Thyroid gland (tissue), 4 donors: ENCODE measurements around the gene SMO.

Experiments
- POLR2A ChIP-seq, 2 donors: fragments of 450-650 bp; IDR thresholded peaks; one replicate each; pipeline ENCODE4 v1.6.1; 2017; ENCODE audit warnings: antibody characterized with exemption in 2 of 2, mild to moderate bottlenecking in 2 of 2, moderate library complexity in 1 of 2
- TF ChIP-seq, protein P1 (sequence below), 6 experiments: fragments of 200-600 bp in 3 of 6; fragments of 450-650 bp in 3 of 6; sonication (generic) in 3 of 6; IDR thresholded peaks; one replicate each; pipeline ENCODE4 v1.5.1; 2016 to 2019; ENCODE audit warnings: antibody characterized with exemption in 6 of 6, mild to moderate bottlenecking in 2 of 6, inconsistent platforms in 1 of 6, moderate library complexity in 1 of 6

DNA sequence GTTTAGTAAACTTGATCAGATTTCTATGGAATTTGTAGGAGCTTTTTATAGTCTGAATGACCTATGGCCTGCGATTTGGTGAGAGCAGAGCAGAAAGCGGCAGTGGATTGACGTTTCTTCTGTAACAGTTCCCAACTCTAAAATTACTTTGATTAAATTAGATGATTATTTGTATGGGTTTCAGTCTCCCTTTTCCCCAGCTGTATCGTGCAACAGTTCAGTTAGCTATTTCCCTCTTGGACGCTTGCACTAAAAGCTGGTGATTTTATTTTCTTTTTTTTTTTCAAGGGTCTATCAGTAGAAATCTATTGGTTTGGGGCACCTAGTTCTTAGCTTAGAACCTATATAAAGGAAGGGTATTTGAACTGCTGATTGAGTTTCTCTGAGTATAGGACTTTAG is 43.2 kb downstream of the SMO start:
- TF ChIP-seq, protein P1, sequence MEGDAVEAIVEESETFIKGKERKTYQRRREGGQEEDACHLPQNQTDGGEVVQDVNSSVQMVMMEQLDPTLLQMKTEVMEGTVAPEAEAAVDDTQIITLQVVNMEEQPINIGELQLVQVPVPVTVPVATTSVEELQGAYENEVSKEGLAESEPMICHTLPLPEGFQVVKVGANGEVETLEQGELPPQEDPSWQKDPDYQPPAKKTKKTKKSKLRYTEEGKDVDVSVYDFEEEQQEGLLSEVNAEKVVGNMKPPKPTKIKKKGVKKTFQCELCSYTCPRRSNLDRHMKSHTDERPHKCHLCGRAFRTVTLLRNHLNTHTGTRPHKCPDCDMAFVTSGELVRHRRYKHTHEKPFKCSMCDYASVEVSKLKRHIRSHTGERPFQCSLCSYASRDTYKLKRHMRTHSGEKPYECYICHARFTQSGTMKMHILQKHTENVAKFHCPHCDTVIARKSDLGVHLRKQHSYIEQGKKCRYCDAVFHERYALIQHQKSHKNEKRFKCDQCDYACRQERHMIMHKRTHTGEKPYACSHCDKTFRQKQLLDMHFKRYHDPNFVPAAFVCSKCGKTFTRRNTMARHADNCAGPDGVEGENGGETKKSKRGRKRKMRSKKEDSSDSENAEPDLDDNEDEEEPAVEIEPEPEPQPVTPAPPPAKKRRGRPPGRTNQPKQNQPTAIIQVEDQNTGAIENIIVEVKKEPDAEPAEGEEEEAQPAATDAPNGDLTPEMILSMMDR (IDR thresholded peaks at IDR 0.05), result no peak
- no peak for TF ChIP-seq POLR2A (IDR thresholded peaks at IDR 0.05)
